ENCODE results near the gene RTN4. TPM values are rescaled to one million over a fixed set of nuclear protein-coding genes. Genes with fewer than 3 reads are reported as not detected.

Gene RTN4
- total and polyA plus RNA-seq, 9 donors = 110 to 334 (median 200) TPM

DNA sequence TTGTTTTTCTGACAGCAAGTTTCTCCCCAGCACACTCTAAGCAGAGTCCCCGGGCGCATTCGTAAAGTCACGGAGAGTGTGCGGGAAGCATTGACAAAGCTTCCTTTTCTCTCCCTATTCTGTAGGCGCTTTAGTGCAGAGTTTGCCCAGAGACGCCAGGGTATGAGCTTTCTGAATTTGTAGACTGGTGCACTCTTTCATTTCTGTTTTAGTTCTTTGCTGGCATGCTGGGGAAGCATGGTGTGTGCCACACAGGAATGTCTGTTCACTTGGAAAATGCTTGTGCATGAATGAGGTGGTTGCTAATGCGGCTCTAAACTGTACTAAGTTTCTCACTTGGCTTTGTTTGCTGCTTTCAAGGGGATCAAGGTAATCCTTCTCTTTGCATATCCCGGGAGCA lies 102.6 kb downstream of the RTN4 start:
- Histone ChIP-seq H3K9me3 (no peaks in the 10 kb centered on the region), H3K36me3 (no peaks in the 10 kb centered on the region), H3K4me3 (no peak overlapping the region), H3K4me1 (ENCODE audit: insufficient read depth) (peaks cover 8% of the 10 kb centered on the region), H3K27me3 (no peaks in the 10 kb centered on the region), H3K27ac (no peak overlapping the region)
- whole genome bisulfite sequencing, 3 donors = 93 to 95% (median 93%) methylated on average over 9 of the region's 9 CpGs
- TF ChIP-seq, protein P1, sequence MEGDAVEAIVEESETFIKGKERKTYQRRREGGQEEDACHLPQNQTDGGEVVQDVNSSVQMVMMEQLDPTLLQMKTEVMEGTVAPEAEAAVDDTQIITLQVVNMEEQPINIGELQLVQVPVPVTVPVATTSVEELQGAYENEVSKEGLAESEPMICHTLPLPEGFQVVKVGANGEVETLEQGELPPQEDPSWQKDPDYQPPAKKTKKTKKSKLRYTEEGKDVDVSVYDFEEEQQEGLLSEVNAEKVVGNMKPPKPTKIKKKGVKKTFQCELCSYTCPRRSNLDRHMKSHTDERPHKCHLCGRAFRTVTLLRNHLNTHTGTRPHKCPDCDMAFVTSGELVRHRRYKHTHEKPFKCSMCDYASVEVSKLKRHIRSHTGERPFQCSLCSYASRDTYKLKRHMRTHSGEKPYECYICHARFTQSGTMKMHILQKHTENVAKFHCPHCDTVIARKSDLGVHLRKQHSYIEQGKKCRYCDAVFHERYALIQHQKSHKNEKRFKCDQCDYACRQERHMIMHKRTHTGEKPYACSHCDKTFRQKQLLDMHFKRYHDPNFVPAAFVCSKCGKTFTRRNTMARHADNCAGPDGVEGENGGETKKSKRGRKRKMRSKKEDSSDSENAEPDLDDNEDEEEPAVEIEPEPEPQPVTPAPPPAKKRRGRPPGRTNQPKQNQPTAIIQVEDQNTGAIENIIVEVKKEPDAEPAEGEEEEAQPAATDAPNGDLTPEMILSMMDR (IDR thresholded peaks at IDR 0.05) = no peak
- TF ChIP-seq POLR2A (IDR thresholded peaks at IDR 0.05) = no peak
- no peak for DNase-seq
- intact Hi-C loops (cut with DNase I) = no loop called here

DNA sequence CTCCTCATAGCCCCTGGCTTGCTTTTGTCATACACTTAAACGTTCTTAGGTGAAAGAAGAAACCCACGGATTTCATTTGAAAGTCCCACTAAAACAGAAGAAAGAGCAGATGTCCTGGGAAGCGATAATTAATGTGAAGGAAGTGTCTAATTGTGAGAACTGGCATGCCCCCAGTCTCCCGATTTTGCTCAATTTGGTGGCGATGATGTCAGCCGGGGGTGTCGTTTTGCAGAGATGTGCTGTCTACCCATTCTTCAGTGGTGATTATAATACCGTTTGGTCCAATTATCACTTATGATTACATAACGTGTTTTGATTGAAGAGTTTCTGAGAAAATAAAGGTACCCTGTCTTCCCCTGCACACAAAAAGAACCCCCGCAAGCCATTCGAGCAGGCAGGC lies 103.1 kb downstream of the RTN4 start:
- no peaks in the 10 kb centered on the region for H3K27me3 ChIP-seq
- 74 to 78% (median 76%) methylated on average over 11 of the region's 11 CpGs for WGBS, 3 donors
- no peak overlapping the region for H3K4me3 ChIP-seq
- H3K4me1 ChIP-seq (ENCODE audit: insufficient read depth) = peaks cover 8% of the 10 kb centered on the region
- no peaks in the 10 kb centered on the region for H3K9me3 ChIP-seq
- TF ChIP-seq POLR2A (IDR thresholded peaks at IDR 0.05) (no peak), EP300 (IDR thresholded peaks at IDR 0.05) (no peak)
- TF ChIP-seq, protein P1 (IDR thresholded peaks at IDR 0.05) = no peak
- H3K36me3 ChIP-seq = no peaks in the 10 kb centered on the region
- no peak overlapping the region for H3K27ac ChIP-seq
- intact Hi-C loops (cut with DNase I) = no loop called here
- DNase-seq = no peak

DNA sequence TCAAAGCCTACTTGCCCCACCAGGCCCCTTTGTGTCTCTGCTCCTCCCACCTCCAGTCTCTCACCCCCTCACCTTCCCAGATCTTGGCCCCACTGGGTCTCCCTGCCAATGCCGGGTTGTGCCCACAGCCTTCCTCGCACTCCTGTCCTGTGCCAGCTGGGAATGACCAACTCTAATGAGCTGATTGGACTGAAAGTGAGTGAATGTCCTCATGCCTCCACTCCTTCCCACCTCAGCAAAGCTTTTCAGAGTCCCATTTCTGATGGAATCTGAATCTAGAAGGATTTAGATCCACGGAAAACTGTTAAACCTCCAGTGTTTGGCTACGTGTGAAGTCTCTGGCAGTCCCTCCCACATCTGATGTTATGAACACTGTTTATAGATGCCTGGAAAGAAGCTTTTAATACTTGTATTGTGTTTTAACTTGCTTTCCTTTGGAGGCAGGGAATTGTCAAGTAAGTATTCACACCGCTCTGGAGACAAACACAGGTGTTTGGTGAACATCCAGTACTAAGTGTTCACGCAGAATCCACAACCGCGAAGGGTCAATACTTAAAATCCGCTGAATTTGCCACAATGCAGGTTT lies 103.9 kb downstream of the RTN4 start:
- peaks cover 8% of the 10 kb centered on the region for H3K4me1 ChIP-seq (ENCODE audit: insufficient read depth)
- H3K9me3 ChIP-seq = no peaks in the 10 kb centered on the region
- H3K4me3 ChIP-seq = no peak overlapping the region
- intact Hi-C loops (cut with DNase I) = no loop called here
- TF ChIP-seq, protein P1 (IDR thresholded peaks at IDR 0.05) = no peak
- no peak for TF ChIP-seq POLR2A (IDR thresholded peaks at IDR 0.05)
- H3K27me3 ChIP-seq = no peaks in the 10 kb centered on the region
- peak overlapping the region; percentile 28 to 75 for H3K27ac ChIP-seq
- WGBS, 3 donors = 45 to 61% (median 52%) methylated on average over 9 of the region's 9 CpGs
- peak in 2 of 5 donors; percentile 34 to 45 for DNase-seq
- H3K36me3 ChIP-seq = no peaks in the 10 kb centered on the region

DNA sequence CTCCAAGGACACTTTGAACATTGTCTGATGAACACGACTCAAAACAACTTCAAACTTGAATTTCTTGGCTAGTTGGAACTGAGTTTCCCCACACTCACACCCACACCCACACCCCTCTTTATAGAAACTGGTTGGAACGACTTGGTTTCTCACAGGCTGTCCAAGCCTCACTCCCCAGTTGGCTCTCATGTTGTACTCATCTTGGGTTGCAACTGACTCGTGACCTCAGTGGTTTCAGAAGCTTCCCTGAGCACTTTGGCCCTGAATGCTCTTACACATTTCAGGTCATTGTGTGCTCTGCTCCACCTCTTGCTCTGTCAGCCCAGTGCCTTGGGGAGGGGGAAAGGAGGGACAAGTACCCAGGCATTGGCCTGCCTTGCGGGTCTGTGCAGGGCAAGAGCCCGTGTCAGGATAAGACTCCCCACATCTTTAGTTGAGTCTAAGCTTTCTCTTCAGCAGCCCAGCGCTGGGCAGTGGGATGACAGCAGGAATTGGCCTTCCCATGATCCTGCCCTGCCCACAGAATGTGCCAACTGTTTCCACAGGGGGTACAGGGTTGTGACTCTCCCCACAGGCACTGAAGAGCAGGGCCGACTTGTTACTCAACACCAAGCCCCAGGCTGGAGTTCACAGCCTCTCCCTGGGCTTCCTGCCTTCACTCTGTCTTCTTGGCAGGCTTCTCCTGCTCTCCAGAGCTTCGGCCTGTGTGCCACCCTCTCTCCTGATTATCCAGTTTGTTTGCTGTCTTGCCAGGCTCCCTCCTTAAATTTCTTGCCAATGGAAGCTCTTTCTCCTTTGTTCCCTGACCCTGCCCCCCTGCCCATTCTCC lies 104.6 kb downstream of the RTN4 start:
- H3K36me3 ChIP-seq = no peaks in the 10 kb centered on the region
- peak; percentile 48 to 63 (median 57) for DNase-seq

More for the DNA sequence above, 104.6 kb downstream of the RTN4 start:
- Histone ChIP-seq H3K27ac (peak overlapping the region; percentile 28 to 75), H3K9me3 (no peaks in the 10 kb centered on the region), H3K4me3 (no peak overlapping the region), H3K27me3 (no peaks in the 10 kb centered on the region), H3K4me1 (ENCODE audit: insufficient read depth) (peaks cover 8% of the 10 kb centered on the region)
- WGBS, 3 donors = 33 to 41% (median 34%) methylated on average over 8 of the region's 8 CpGs
- TF ChIP-seq EP300 (IDR thresholded peaks at IDR 0.05) (no peak), POLR2A (IDR thresholded peaks at IDR 0.05) (no peak)
- TF ChIP-seq, protein P1 (IDR thresholded peaks at IDR 0.05) = no peak
- intact Hi-C loops (cut with DNase I) = no loop called here
